Neural progenitor cell (in vitro differentiated cells): Measurements from ENCODE around the gene CTSV.

ENCODE experiments used
- EZH2 ChIP-seq: fragments of 200-600 bp; sonication (generic); IDR thresholded peaks from 2 replicates; pipeline ENCODE4 v1.6.1; 2017; ENCODE audit warnings: antibody characterized with exemption, mild to moderate bottlenecking, moderate library complexity
- TF ChIP-seq, protein P1 (sequence below): fragments of 200-600 bp; sonication (generic); IDR thresholded peaks from 2 replicates; pipeline ENCODE4 v1.5.1; 2017; ENCODE audit warnings: antibody characterized with exemption, mild to moderate bottlenecking

DNA sequence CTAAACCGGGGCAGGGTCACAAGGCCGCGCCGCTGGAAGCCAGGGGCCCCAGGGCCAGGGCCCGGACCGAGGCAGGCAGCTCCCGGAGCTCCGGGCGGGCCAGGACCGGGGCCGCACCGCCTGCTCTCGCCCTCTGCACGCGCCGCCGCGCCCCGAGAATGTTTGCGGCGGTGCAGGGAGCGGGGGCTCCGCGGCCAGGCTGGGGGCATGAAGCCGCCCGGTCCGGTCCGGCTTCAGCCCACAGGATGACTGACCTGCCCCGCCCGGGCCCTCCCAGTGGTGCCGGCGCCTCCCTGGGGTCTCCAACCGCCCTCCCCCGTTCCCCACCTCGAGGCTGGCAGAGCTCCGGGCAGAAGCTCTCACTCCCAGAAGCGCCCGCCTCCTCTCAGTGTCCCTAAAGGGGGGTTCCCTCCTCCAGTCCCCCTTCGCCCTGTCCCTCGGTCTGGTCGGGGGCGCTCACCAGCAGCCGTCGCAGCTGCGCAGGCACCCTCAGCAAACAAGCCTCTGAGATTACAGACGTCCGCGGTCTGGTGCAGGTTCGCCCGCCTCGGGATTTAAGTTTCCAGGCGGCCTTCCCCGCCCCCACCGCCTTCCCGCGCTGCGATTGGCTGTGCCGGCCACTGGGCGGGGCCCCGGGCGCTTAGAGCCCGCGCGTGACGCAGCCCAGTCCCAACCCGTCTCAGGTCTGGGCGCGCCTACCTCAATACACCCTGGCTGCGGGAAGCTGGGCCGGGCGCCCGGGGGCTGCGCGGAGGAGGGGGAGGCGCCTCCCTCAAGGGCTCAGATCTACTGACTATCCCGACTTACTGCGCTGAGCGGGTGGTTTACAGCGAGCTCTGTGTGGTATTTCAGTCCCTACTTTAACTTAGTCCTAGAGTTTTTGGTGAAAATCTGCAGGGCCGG lies at the start of gene CTSV:
- TF ChIP-seq, protein P1, sequence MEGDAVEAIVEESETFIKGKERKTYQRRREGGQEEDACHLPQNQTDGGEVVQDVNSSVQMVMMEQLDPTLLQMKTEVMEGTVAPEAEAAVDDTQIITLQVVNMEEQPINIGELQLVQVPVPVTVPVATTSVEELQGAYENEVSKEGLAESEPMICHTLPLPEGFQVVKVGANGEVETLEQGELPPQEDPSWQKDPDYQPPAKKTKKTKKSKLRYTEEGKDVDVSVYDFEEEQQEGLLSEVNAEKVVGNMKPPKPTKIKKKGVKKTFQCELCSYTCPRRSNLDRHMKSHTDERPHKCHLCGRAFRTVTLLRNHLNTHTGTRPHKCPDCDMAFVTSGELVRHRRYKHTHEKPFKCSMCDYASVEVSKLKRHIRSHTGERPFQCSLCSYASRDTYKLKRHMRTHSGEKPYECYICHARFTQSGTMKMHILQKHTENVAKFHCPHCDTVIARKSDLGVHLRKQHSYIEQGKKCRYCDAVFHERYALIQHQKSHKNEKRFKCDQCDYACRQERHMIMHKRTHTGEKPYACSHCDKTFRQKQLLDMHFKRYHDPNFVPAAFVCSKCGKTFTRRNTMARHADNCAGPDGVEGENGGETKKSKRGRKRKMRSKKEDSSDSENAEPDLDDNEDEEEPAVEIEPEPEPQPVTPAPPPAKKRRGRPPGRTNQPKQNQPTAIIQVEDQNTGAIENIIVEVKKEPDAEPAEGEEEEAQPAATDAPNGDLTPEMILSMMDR = no peak
- peak; percentile 49 for TF ChIP-seq EZH2
